Caco-2 (cell line): ENCODE results near the gene SARNP. TPM values are rescaled to one million over a fixed set of nuclear protein-coding genes. Genes with fewer than 3 reads are reported as not detected.

Experiments
- BruUV-seq: library from RNA; stranded (reverse); fragments of 400-500 nt; replicated peaks from 2 replicates; lab custom pipeline; 2021; lab: Mats Ljungman, UMichigan
- CTCF ChIA-PET: fragments of 300-600 bp; sonication (Branson Sonifier 250); formaldehyde crosslinking; loops from one replicate; lab custom pipeline; 2022; ENCODE audit warnings: antibody characterized with exemption; lab: Charles Lee
- POLR2A ChIA-PET: fragments of 300-600 bp; sonication (Branson Sonifier 250); formaldehyde crosslinking; loops from one replicate; lab custom pipeline; 2022; ENCODE audit warnings: antibody characterized with exemption; lab: Charles Lee
- DNase-seq, 2 experiments: peaks; one replicate each; pipeline versions ENCODE4 v3.0.0 to v3.0.0-alpha.2; 2020 to 2022
- H3K27me3 ChIP-seq: replicated peaks from 2 replicates; pipeline ENCODE4 v1.6.0; 2011; ENCODE audit warnings: low read length; ENCODE audit not compliant: control insufficient read depth, insufficient read depth
- H3K36me3 ChIP-seq: 2 replicates; pipeline ENCODE4 v1.5.1; 2011; ENCODE audit warnings: low read length; ENCODE audit not compliant: control insufficient read depth, insufficient read depth
- H3K4me1 ChIP-seq: fragments of 250-450 bp; sonication (Bioruptor Pico); 2 replicates; pipeline ENCODE4 v1.5.1; 2020; ENCODE audit warnings: mild to moderate bottlenecking
- H3K4me3 ChIP-seq: 2 replicates; pipeline ENCODE4 v1.5.1; 2011; ENCODE audit warnings: low read depth, mild to moderate bottlenecking, control low read depth, low read length
- H3K9me3 ChIP-seq: fragments of 250-450 bp; sonication (Bioruptor Pico); 2 replicates; pipeline ENCODE4 v1.5.1; 2020; ENCODE audit warnings: mild to moderate bottlenecking, moderate library complexity
- H3K27ac Mint-ChIP-seq: one replicate; pipeline ENCODE4 v1.8.0; 2022; ENCODE audit warnings: mixed read lengths; ENCODE audit not compliant: unreplicated experiment
- H3K27me3 Mint-ChIP-seq: one replicate; pipeline ENCODE4 v1.8.0; 2022; ENCODE audit warnings: mixed read lengths; ENCODE audit not compliant: insufficient read depth, unreplicated experiment
- H3K36me3 Mint-ChIP-seq: one replicate; pipeline ENCODE4 v1.8.0; 2022; ENCODE audit warnings: mild to moderate bottlenecking, mixed read lengths; ENCODE audit not compliant: insufficient read depth, unreplicated experiment
- H3K4me1 Mint-ChIP-seq: one replicate; pipeline ENCODE4 v1.8.0; 2022; ENCODE audit warnings: low read depth, mixed read lengths; ENCODE audit not compliant: unreplicated experiment
- H3K4me3 Mint-ChIP-seq: one replicate; pipeline ENCODE4 v1.8.0; 2022; ENCODE audit warnings: mild to moderate bottlenecking, moderate library complexity, mixed read lengths; ENCODE audit not compliant: unreplicated experiment
- H3K9me3 Mint-ChIP-seq: one replicate; pipeline ENCODE4 v1.8.0; 2022; ENCODE audit warnings: mixed read lengths; ENCODE audit not compliant: unreplicated experiment
- intact Hi-C: fragments of 100-400 bp; cut with micrococcal nuclease; formaldehyde crosslinking; loops from one replicate; pipeline ENCODE4 v1.10.0; 2022; ENCODE audit not compliant: unreplicated experiment
- total RNA-seq: library from RNA; stranded (reverse); gene quantifications from 2 replicates; pipeline ENCODE4 v1.2.3, GENCODE V29; 2022
- TF ChIP-seq, protein P1 (sequence below), 2 experiments: fragments of 200-600 bp in 1 of 2; IDR thresholded peaks; 1 replicate in 1 of 2; 2 replicates in 1 of 2; pipeline versions ENCODE4 v1.5.1 to v1.8.0; 2011 to 2022; ENCODE audit warnings: antibody characterized with exemption in 1 of 2, control low read depth in 1 of 2, inconsistent platforms in 1 of 2, low read depth in 1 of 2, low read length in 1 of 2, mild to moderate bottlenecking in 1 of 2, moderate library complexity in 1 of 2; ENCODE audit not compliant: insufficient read depth in 1 of 2, severe bottlenecking in 1 of 2, unreplicated experiment in 1 of 2

Gene SARNP
- total RNA-seq, 1 experiment from 2014 or later = 77.6 TPM

DNA sequence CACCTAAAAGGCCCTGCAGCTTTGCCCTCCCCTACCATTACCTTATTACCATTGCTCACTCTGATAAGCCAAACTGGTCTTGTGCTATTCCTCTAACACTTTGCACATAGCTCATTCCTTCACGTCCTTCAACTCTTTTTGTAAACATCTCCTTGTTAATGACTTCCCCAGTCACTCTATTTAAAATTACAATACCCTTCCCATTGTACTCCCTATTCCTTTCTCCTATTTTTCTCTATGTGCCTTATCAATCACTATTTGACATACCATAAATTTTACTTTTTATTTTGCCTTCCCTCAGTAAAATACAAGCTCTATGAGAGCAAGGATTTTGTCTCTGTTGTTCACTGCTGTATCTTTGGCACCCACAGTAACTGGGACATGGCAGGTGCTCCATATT, 5.4 kb downstream of the SARNP start:
- peaks cover 28% of the 10 kb centered on the region for H3K4me1 Mint-ChIP-seq
- H3K4me3 ChIP-seq = no peak overlapping the region
- no peaks in the 10 kb centered on the region for H3K9me3 ChIP-seq
- H3K27me3 Mint-ChIP-seq = no peaks in the 10 kb centered on the region
- peaks cover 7% of the 10 kb centered on the region; the same call in 1 of the 2 replicates for H3K4me1 ChIP-seq
- H3K27me3 ChIP-seq = no peaks in the 10 kb centered on the region
- no peak overlapping the region for H3K4me3 Mint-ChIP-seq
- H3K36me3 ChIP-seq = no peaks in the 10 kb centered on the region; the same call in 1 of the 2 replicates
- TF ChIP-seq, protein P1, sequence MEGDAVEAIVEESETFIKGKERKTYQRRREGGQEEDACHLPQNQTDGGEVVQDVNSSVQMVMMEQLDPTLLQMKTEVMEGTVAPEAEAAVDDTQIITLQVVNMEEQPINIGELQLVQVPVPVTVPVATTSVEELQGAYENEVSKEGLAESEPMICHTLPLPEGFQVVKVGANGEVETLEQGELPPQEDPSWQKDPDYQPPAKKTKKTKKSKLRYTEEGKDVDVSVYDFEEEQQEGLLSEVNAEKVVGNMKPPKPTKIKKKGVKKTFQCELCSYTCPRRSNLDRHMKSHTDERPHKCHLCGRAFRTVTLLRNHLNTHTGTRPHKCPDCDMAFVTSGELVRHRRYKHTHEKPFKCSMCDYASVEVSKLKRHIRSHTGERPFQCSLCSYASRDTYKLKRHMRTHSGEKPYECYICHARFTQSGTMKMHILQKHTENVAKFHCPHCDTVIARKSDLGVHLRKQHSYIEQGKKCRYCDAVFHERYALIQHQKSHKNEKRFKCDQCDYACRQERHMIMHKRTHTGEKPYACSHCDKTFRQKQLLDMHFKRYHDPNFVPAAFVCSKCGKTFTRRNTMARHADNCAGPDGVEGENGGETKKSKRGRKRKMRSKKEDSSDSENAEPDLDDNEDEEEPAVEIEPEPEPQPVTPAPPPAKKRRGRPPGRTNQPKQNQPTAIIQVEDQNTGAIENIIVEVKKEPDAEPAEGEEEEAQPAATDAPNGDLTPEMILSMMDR (IDR thresholded peaks at IDR 0.05; ENCODE audit: insufficient read depth in 1 of 2, low read depth in 1 of 2, low read length in 1 of 2, severe bottlenecking in 1 of 2, unreplicated experiment in 1 of 2) = no peak
- H3K9me3 Mint-ChIP-seq = no peaks in the 10 kb centered on the region
- peaks cover 44% of the 10 kb centered on the region for H3K36me3 Mint-ChIP-seq
- no peak for DNase-seq
- H3K27ac Mint-ChIP-seq = no peak overlapping the region
- ChIA-PET POLR2A (interaction anchor here (1.7 kb wide), 1 partner anchor 17 kb away, joined by 4 read pairs; the partner anchor contains the start of gene DNAJC14), CTCF (interaction anchor here (0.6 kb wide), 1 partner anchor 73 kb away, joined by 3 read pairs; no protein-coding TSS in a partner anchor)
- intact Hi-C loops = no loop called here
- no TSS peak for BruUV-seq

DNA sequence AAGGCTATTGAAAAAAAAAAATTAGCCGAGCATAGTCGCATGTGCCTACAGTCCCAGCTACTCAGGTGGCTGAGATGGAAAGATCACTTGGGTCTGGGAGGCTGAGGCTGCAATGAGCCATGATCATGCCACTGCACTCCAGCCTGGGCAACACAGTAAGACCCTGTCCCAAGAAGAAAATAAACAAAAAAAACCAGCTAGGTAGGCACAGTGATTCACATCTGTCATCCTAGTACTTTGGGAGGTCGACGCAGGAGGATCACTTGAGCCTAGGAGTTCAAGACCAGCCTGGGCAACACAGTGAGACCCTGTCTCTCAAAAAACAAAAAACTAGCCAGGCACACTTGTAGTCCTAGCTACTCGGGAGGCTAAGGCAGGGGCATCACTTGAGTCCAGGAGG, 8.2 kb downstream of the SARNP start:
- Histone ChIP-seq H3K27me3 (no peaks in the 10 kb centered on the region), H3K36me3 (no peaks in the 10 kb centered on the region; the same call in 1 of the 2 replicates), H3K9me3 (no peaks in the 10 kb centered on the region), H3K4me1 (no peaks in the 10 kb centered on the region), H3K4me3 (no peak overlapping the region)
- ChIA-PET POLR2A (no interaction called here), CTCF (no interaction called here)
- H3K36me3 Mint-ChIP-seq = peaks cover 51% of the 10 kb centered on the region
- no peaks in the 10 kb centered on the region for H3K9me3 Mint-ChIP-seq
- no peak overlapping the region for H3K27ac Mint-ChIP-seq
- intact Hi-C loops = no loop called here
- no TSS peak for BruUV-seq
- H3K27me3 Mint-ChIP-seq = no peaks in the 10 kb centered on the region
- no peak for DNase-seq
- H3K4me3 Mint-ChIP-seq = no peak overlapping the region
- TF ChIP-seq, protein P1 (IDR thresholded peaks at IDR 0.05; ENCODE audit: insufficient read depth in 1 of 2, low read depth in 1 of 2, low read length in 1 of 2, severe bottlenecking in 1 of 2, unreplicated experiment in 1 of 2) = no peak
- H3K4me1 Mint-ChIP-seq = peaks cover 25% of the 10 kb centered on the region

DNA sequence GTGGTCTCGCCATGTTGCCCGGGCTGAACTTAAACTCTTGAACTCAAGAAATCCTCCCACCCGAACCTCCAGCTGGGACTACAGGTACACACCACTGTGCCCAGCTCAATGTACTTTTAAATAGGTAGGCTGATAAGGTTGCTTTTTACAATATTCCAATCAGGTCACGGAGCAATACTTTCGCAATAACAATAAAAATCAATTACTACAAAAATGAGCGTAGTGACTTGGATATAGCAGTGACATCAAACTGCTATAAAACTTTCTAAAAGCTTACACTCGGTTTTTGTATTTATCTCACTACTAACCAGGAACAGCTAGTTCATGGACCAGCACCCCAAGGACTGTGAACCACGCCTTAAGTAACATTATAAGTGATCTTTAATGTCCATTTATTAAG, 10.5 kb downstream of the SARNP start:
- CTCF ChIA-PET = no interaction called here
- TF ChIP-seq, protein P1 (IDR thresholded peaks at IDR 0.05; ENCODE audit: insufficient read depth in 1 of 2, low read depth in 1 of 2, low read length in 1 of 2, severe bottlenecking in 1 of 2, unreplicated experiment in 1 of 2) = no peak
- Histone ChIP-seq H3K4me3 (no peak overlapping the region), H3K36me3 (no peaks in the 10 kb centered on the region), H3K27me3 (no peaks in the 10 kb centered on the region), H3K9me3 (no peaks in the 10 kb centered on the region), H3K4me1 (no peaks in the 10 kb centered on the region)
- Mint-ChIP-seq H3K27ac (no peak overlapping the region), H3K4me3 (no peak overlapping the region), H3K36me3 (peaks cover 50% of the 10 kb centered on the region), H3K9me3 (no peaks in the 10 kb centered on the region), H3K27me3 (no peaks in the 10 kb centered on the region), H3K4me1 (peaks cover 8% of the 10 kb centered on the region)
- no TSS peak for BruUV-seq
- intact Hi-C loops = no loop called here
- POLR2A ChIA-PET = no interaction called here
- no peak for DNase-seq
